Liver (tissue), 9 donors: Measurements from ENCODE around the gene SIRT4. TPM values are rescaled to one million over a fixed set of nuclear protein-coding genes. Genes with fewer than 3 reads are reported as not detected.

Source experiments
- DNase-seq: peaks from one replicate; pipeline ENCODE4 v3.0.0-alpha.2; 2017; ENCODE audit warnings: low spot score
- H3K27ac ChIP-seq, 2 donors: one replicate each; pipeline ENCODE4 v1.7.0; 2013; ENCODE audit warnings: inconsistent platforms in 2 of 2, low read length in 2 of 2, control low read depth in 1 of 2, low read depth in 1 of 2, mild to moderate bottlenecking in 1 of 2
- H3K27me3 ChIP-seq, 4 donors: one replicate each; pipeline versions ENCODE4 v1.6.1 to v1.7.0; 2013; ENCODE audit warnings: low read length in 3 of 4, inconsistent platforms in 1 of 4, mild to moderate bottlenecking in 1 of 4, moderate library complexity in 1 of 4; ENCODE audit not compliant: control insufficient read depth in 4 of 4, insufficient read depth in 4 of 4
- H3K36me3 ChIP-seq, 4 donors: one replicate each; pipeline versions ENCODE4 v1.6.1 to v1.7.0; 2013; ENCODE audit warnings: low read length in 3 of 4, mild to moderate bottlenecking in 3 of 4, low read depth in 1 of 4, moderate library complexity in 1 of 4; ENCODE audit not compliant: control insufficient read depth in 4 of 4, insufficient read depth in 3 of 4
- H3K4me1 ChIP-seq, 4 donors: one replicate each; pipeline versions ENCODE4 v1.6.1 to v1.7.0; 2013; ENCODE audit warnings: low read length in 3 of 4, mild to moderate bottlenecking in 3 of 4, moderate library complexity in 1 of 4; ENCODE audit not compliant: control insufficient read depth in 4 of 4, insufficient read depth in 4 of 4
- H3K4me3 ChIP-seq, 3 donors: one replicate each; pipeline versions ENCODE4 v1.6.1 to v1.7.0; 2013; ENCODE audit warnings: low read length in 3 of 3, control low read depth in 1 of 3, low read depth in 1 of 3, mild to moderate bottlenecking in 1 of 3
- H3K9ac ChIP-seq, 2 donors: one replicate each; pipeline ENCODE4 v1.7.0; 2013; ENCODE audit warnings: low read length in 2 of 2, mild to moderate bottlenecking in 2 of 2, moderate library complexity in 2 of 2, control low read depth in 1 of 2, low read depth in 1 of 2
- H3K9me3 ChIP-seq, 4 donors: one replicate each; pipeline versions ENCODE4 v1.6.1 to v1.7.0; 2013; ENCODE audit warnings: low read length in 3 of 4; ENCODE audit not compliant: control insufficient read depth in 4 of 4
- ATF3 ChIP-seq: IDR thresholded peaks from 2 replicates; pipeline ENCODE4 v1.6.1; 2016; ENCODE audit warnings: antibody characterized with exemption
- CTCF ChIP-seq: fragments of 150-350 bp; IDR thresholded peaks from 2 replicates; pipeline ENCODE4 v1.5.1; 2017; ENCODE audit warnings: improper control_type of control experiment, low read depth, low read length; ENCODE audit not compliant: missing input control
- EGR1 ChIP-seq, 2 donors: IDR thresholded peaks; 2 replicates each; pipeline ENCODE4 v1.6.1; 2016 to 2018; ENCODE audit warnings: antibody characterized with exemption in 2 of 2, low read depth in 2 of 2
- FOXA2 ChIP-seq: IDR thresholded peaks from 2 replicates; pipeline ENCODE4 v1.6.1; 2016; ENCODE audit warnings: antibody characterized with exemption
- GABPA ChIP-seq, 2 donors: IDR thresholded peaks in 1 of 2; conservative IDR thresholded peaks in 1 of 2; 2 replicates each; pipeline ENCODE4 v1.6.1; 2016; ENCODE audit warnings: antibody characterized with exemption in 2 of 2, mild to moderate bottlenecking in 1 of 2, moderate library complexity in 1 of 2
- HNF4A ChIP-seq, 2 donors: conservative IDR thresholded peaks; 2 replicates each; pipeline ENCODE4 v1.6.1; 2016; ENCODE audit warnings: antibody characterized with exemption in 2 of 2, mild to moderate bottlenecking in 2 of 2
- HNF4G ChIP-seq: IDR thresholded peaks from 2 replicates; pipeline ENCODE4 v1.6.1; 2016; ENCODE audit warnings: antibody characterized with exemption
- JUND ChIP-seq, 2 donors: IDR thresholded peaks; 2 replicates each; pipeline ENCODE4 v1.6.1; 2016; ENCODE audit warnings: antibody characterized with exemption in 2 of 2
- MAX ChIP-seq: IDR thresholded peaks from 2 replicates; pipeline ENCODE4 v1.6.1; 2016; ENCODE audit warnings: antibody characterized with exemption
- NR2F2 ChIP-seq: IDR thresholded peaks from 2 replicates; pipeline ENCODE4 v1.6.1; 2016; ENCODE audit warnings: antibody characterized with exemption
- RAD21 ChIP-seq, 2 donors: IDR thresholded peaks; 2 replicates each; pipeline ENCODE4 v1.6.1; 2016; ENCODE audit warnings: antibody characterized with exemption in 2 of 2, mild to moderate bottlenecking in 2 of 2
- RXRA ChIP-seq, 2 donors: IDR thresholded peaks; 2 replicates each; pipeline ENCODE4 v1.6.1; 2017 to 2018; ENCODE audit warnings: antibody characterized with exemption in 2 of 2, mild to moderate bottlenecking in 1 of 2
- SP1 ChIP-seq: IDR thresholded peaks from 2 replicates; pipeline ENCODE4 v1.6.1; 2018; ENCODE audit warnings: antibody characterized with exemption, mild to moderate bottlenecking
- TAF1 ChIP-seq: conservative IDR thresholded peaks from 2 replicates; pipeline ENCODE4 v1.6.1; 2016; ENCODE audit warnings: antibody characterized with exemption, mild to moderate bottlenecking
- ZBTB33 ChIP-seq: IDR thresholded peaks from 2 replicates; pipeline ENCODE4 v1.6.1; 2016; ENCODE audit warnings: antibody characterized with exemption
- WGBS: extraction: QIAGEN DNeasy Blood & Tissue Kit; methylation state at CpG from one replicate; pipeline ENCODE4 v1.1.7; 2013; 5-methylcytosine and 5-hydroxymethylcytosine counted together
- polyA plus RNA-seq, 2 donors: library from polyadenylated mRNA; stranded (reverse) in 1 of 2; unstranded in 1 of 2; fragments of 200-250 nt in 1 of 2; fragments of >200 nt in 1 of 2; fragmentation: Nextera tagmentation in 1 of 2; extraction: Ambion mirVana in 1 of 2; gene quantifications; one replicate each; pipeline versions ENCODE4 v1.2.1 to v1.2.3, GENCODE V29; 2013 to 2015
- total RNA-seq, 2 donors: library from RNA; depleted of rRNA; stranded (reverse); fragments of >200 nt; gene quantifications; one replicate each; pipeline ENCODE4 v1.2.3, GENCODE V29; 2014
- donor health status: healthy.
- donor health status: healthy.
- donor health status: healthy.
- donor health status: healthy.
- donor health status: healthy.

The SIRT4 gene
- total and polyA plus RNA-seq, 4 donors, result 1.6 to 4.2 (median 1.9) TPM

- TF ChIP-seq MAX, result no peak
- TF ChIP-seq GABPA (IDR thresholded peaks at IDR 0.05 in 1 of 2, conservative IDR thresholded peaks at IDR 0.05 in 1 of 2), result no peak
- no peak for TF ChIP-seq CTCF
- TF ChIP-seq JUND (IDR thresholded peaks at IDR 0.05), result no peak
- no peak for TF ChIP-seq HNF4G
- TF ChIP-seq ZBTB33, result no peak
- TF ChIP-seq HNF4A (conservative IDR thresholded peaks at IDR 0.05), result no peak
- no peaks in the 10 kb centered on the region for H3K4me1 ChIP-seq
- no peaks in the 10 kb centered on the region for H3K9me3 ChIP-seq
- DNase-seq, result no peak
- no peak overlapping the region for H3K9ac ChIP-seq
- no peaks in the 10 kb centered on the region for H3K36me3 ChIP-seq
- H3K27me3 ChIP-seq, result peaks cover 0 to 3% (median 0%) of the 10 kb centered on the region in 4 donors
- no peak overlapping the region for H3K27ac ChIP-seq
- H3K4me3 ChIP-seq, result no peak overlapping the region
- 95% methylated on average over 1 of the region's 1 CpG for WGBS
Measured at GRCh38 chr12:120359128-120359527, 57.0 kb downstream of the SIRT4 start.

- no peak overlapping the region for H3K9ac ChIP-seq
- WGBS, result 59% methylated on average over 56 of the region's 56 CpGs
- H3K27ac ChIP-seq, result no peak overlapping the region
- H3K9me3 ChIP-seq, result no peaks in the 10 kb centered on the region
- no peaks in the 10 kb centered on the region for H3K36me3 ChIP-seq
- H3K4me3 ChIP-seq, result peak overlapping the region in 1 of 3 donors; percentile 8
- no peak for TF ChIP-seq TAF1
- no peak for TF ChIP-seq GABPA (IDR thresholded peaks at IDR 0.05 in 1 of 2, conservative IDR thresholded peaks at IDR 0.05 in 1 of 2)
- no peak for TF ChIP-seq SP1
- TF ChIP-seq NR2F2, result no peak
- TF ChIP-seq HNF4G, result no peak
- no peak for TF ChIP-seq FOXA2
- no peak for TF ChIP-seq HNF4A (conservative IDR thresholded peaks at IDR 0.05)
- no peak for TF ChIP-seq RAD21 (IDR thresholded peaks at IDR 0.05)
- no peak for TF ChIP-seq ATF3
- TF ChIP-seq ZBTB33, result no peak
- no peak for TF ChIP-seq RXRA (IDR thresholded peaks at IDR 0.05)
- no peak for TF ChIP-seq CTCF
- no peak for TF ChIP-seq EGR1 (IDR thresholded peaks at IDR 0.05; ENCODE audit: low read depth in 2 of 2)
- DNase-seq, result no peak
- peaks cover 0 to 3% (median 0%) of the 10 kb centered on the region in 4 donors for H3K27me3 ChIP-seq
- peaks cover 0 to 12% (median 5%) of the 10 kb centered on the region in 4 donors for H3K4me1 ChIP-seq
Measured at GRCh38 chr12:120361506-120362208, 59.5 kb downstream of the SIRT4 start.
